Endometrial microvascular endothelial cells (primary cell): Measurements from ENCODE around the gene CHST4. TPM values are rescaled to one million over a fixed set of nuclear protein-coding genes. Genes with fewer than 3 reads are reported as not detected.
"Not testable (repeated sequence)": the region's sequence is repeated elsewhere in the genome, so short reads cannot be mapped to it uniquely, and the experiment has no call there.

ENCODE experiments used
- in situ Hi-C: cut with HindIII; loops from 2 replicates; pipeline ENCODE4 v1.10.0; 2017; ENCODE audit warnings: low sequenced_read_pairs, low pct_unique_long_range_greater_than_20kb; ENCODE audit errors: inconsistent ontology term
- total RNA-seq: library from RNA; depleted of rRNA; stranded (reverse); fragments of >200 nt; gene quantifications from one replicate; pipeline ENCODE4 v1.2.3, GENCODE V29; 2015; ENCODE audit errors: inconsistent ontology term

CHST4 gene
- total RNA-seq, 1 donor from 2014 or later = not detected

DNA sequence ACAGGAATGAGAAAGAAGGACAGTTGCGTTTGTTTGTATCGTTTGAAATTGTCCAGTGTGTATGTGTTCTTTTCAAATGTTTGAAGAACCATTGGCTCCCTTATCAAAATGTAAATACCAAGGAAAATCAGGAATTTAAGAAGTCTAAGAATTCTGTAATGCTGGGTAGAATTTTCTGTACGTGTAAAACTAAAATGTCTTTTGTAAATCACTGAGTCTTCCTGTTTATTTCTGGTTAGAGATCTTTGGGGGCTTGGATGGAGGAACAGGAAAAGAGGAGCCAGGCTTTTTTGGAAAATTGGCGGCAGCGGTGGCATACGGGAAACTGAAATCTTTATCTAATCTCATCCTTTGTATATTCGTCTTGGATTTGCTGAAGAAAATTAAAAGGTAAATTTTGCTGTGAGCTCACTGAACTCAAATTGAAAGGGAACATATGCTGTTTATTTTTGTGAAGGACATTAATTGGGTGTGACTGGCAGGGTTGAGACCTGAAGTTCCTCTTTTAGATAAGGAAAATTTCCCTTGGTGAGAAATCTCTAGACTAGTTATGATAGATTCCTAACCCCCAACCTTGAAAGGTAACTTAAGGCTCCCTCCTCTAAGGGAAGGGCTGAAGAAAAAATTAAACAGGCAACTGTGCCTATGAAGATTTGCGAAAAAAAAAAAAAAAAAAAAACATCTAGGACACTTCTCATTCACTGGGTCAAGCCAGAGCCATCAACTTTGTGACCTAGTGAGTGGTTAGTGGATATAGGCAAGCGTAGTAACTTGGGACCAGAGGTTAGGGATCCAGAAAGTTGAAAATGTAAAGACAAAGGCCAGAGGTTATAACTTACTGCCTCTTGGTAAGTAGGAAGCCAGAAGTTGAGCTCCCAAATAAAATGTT is 39.8 kb downstream of the CHST4 start:
- in situ Hi-C loops = no loop called here

DNA sequence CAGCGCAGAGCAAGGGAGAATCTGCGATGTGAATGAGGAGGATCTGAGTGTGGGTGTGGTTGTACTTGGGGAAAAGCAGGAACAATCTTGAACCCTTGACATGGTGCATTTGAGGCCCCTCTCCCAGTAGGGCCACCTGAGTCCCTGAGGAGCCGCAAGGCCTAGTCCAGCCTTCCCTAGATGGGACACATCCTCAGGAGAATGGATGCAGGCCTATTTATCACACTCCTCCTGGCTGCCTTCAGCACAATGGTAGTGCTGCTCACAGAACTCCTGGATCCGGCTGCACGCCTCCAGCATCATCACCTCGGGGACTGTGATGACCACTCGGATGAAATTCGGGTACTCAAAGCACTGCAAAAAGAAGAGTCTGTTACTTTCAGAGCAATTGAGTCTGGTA is 41.7 kb downstream of the CHST4 start:
- in situ Hi-C loops = no loop called here

DNA sequence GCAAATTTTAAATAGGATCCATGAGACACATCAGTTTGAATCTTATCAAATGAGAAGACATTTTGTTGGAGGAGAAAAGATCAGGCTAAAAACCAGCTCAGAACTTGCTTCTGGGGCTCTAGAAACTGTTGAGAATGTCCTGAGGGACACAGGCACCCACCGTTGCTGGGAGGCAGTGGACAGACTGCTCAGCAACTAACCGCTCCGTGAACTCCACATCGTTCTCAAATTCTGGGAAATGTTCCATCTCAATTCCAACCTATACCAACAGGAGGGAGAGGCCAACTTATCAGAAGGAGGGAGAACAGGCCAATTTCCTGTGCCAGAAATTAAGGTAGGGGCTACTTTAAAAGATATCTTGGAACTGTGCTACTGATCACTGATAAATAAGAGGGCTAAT is 42.3 kb downstream of the CHST4 start:
- in situ Hi-C loops = no loop called here

DNA sequence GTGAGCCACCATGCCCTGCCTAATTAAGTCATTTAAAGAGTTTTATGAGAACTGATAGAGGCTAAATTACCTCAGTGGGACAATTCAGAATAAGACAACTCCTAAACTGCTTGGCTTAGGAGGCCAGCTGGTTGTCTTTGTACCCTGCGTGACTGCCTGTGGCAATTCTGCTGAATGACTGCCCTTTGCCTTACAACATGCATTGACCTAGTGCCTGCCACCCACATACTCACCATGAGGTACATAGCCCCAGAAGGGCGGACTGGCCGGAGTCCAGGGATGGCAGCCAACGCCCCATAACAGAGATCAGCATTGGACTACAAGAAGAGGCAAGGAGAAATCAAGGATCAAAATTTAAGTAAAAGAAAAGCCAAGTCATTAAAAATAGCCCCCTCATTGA is 43.4 kb downstream of the CHST4 start:
- in situ Hi-C loops = no loop called here

DNA sequence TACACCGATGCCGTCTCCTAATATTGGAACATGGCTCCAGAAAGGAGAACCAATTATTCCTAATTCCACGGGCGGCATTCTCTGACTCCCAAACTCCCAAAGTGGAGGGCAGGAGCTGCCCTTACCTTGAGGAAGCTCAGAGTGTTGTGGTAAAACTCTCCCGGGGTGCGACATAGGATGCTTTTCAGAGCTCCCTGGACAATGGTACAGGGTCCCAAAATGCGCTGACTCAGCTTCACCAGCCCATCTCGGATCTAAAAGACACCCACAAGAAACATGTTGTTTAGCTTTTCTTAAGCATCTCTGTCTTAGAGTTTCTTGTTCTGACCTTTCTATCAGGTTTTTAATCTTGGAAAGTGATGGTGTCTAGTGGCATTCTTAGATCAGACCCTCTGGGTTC is 43.9 kb downstream of the CHST4 start:
- in situ Hi-C loops = no loop called here

DNA sequence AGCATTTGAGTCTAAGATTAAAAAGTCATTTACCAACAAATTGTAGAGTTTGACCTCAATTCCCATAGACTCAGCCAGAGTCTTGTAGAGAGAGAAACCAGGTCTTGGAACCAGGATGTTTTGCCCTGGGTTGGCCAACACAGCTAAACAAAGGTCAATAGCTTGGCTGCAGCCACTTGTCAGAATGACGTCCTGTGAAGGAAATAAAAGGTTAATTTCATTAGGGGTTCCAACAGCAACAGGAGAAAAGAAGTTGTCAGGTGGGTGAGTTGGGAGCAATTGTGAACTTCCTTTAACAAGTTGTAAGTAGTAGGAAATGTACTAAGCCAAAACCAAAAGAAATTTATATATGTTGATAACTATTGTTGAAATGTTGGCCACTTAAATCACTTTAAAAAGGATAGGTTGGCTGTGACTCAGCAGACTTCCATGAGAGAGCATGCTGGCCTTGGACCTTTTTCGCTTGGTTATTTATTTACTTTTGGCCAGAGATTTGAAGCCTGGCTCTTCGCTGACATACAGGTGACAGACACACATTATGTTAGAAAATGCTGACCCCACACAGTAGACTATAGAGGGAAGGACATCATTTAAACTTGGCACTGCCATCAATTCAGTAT is 46.4 kb downstream of the CHST4 start:
- in situ Hi-C loops = no loop called here

DNA sequence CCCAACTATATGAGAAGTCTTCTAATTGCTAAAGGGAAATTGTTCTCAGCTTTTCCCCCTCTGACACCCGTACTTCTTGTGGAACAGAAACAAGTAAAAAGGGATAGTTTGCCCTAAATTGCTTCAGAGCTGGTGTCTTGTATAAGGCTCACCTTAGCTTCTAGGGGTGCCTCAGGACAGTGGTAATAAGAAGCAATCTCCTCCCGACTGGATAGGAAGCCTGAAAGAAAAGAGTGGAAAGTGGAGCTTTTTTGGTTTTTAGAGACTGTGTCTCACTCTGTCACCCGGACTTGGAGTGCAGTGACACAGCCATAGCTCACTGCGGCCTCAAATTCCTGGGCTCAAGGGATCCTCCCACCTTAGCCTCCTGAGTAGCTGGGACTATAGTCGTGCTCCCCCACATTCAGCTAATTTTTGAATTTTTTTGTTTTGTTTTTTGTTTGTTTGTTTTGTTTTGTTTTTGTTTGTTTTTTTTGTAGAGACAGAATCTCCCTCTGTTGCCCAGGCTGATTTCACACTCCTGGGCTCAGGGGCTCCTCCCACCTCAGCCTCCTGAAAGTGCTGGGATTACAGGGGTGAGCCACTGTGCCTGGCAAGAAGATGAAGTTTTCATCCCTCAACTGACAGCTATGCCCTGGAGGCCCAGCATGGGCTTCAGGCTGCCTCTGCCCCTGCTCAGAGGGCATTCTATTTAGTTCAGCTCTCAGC is 47.3 kb downstream of the CHST4 start:
- in situ Hi-C loops = no loop called here

DNA sequence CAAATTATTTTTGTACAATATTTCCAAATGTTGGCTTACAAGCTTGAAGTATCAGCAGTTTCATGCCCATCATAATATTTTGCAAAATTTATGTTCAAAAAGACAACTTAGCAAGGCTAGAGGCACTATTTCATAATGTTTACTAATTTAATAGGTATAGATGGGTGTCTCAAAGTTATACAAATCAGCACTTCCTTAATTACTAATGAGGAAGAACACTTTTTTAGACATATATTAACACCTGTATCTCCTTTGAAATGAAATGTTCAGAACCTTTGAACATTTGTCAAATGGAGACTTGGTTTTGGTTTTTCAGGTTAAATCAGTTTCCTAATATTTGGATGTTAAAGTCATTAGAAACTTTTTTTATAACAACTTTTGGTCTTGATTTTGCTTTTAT is 48.5 kb downstream of the CHST4 start:
- in situ Hi-C loops = no loop called here

DNA sequence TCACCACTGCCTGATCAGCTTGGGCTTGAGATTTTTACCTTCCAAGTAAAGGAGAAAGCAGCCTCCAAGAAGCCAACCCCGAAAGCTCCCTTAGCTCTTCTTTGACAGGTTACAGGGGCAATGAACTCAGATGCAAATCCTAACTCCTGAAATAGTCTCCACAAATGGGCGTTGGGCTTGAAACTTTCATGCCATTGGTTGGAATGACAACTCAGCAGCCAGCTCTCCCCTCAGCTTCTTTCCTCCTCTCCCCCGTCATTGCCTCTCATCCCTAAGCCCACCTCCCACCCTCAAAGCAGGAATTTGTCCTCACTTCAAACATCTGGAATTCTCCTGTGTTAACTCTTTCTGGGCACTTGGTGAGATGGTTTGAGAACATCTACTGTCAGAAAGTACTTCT is 50.7 kb downstream of the CHST4 start, which contains the start of gene TAT:
TAT (minus strand) TSS at position 122 of the 400 bp plus-strand sequence. CDS start 677 bp downstream, outside the sequence.
- in situ Hi-C loops = no loop called here

DNA sequence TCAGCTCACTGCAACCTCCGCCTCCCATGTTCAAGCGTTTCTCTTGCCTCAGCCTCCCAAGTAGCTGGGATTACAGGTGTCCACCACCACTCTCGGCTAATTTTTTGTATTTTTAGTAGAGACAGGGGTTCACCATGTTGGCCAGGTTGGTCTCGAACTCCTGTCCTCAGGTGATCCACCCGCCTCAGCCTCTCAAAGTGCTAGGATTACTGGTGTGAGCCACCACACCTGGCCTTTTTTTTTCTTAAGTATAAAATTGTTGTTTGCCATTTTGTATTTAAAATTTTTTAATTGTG is 56.3 kb downstream of the CHST4 start:
- in situ Hi-C loops = not testable (repeated sequence)

DNA sequence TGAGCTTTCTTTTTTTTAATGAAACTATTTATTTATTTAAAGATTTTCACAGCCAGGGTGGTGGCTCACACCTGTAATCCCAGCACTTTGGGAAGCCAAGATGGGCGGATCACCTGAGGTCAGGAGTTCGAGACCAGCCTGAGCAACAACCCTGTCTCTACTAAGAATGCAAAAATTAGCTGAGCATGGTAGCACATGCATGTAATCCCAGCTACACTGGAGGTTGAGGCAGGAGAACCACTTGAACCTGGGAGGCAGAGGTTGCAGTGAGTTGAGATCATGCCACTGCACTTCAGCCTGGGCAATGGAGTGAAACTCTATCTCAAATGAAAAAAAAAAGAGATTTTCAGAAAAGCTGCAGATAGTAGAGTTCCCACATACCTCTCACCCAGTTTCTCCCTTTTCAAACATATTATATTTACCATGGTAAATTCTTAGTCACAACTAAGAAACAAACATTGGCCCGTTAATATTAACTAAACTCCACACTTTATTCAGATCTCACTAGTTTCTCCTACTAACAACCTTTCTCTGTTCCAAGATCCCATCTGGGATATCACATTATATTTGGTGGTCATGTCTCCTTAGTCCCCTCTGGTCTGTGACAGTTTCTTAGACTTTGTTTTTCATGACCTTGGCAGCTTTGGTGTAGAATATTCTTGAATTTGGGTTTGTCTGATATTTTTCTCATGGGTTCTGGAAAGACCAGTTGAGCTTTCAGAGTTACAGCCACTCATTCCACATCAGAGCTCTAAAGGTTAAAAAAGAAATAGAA is 58.5 kb downstream of the CHST4 start:
- in situ Hi-C loops = no loop called here

DNA sequence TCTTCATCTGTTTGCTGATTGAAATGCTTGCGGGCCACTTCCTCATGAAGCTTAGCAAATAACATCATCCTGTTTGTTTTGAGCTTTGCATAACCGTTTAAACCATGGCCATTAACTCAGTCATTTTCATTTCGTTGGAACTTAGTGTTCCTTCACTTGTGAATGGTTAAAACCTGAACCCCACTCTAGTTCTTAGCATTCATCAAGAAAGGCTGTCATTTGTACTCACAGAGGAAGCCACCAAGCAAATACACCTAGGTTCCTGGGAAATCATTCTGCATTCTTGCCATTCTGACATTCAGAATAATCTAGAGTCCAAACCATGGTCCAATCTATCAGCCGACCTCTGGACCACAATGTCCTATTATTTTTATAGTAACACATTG is 59.1 kb downstream of the CHST4 start:
- in situ Hi-C loops = no loop called here

Other genes with a start within 250 kb of the CHST4 start
- gene CMTR2, start 237.0 kb upstream of the CHST4 start, total RNA-seq = 31.6 TPM
- not detected for gene CALB2, start 167.7 kb upstream of the CHST4 start, total RNA-seq
- not detected for gene TLE7, start 84.4 kb upstream of the CHST4 start, total RNA-seq
- gene ZNF23, start 64.2 kb upstream of the CHST4 start, total RNA-seq = 17.1 TPM
- gene ZNF19, start 37.1 kb upstream of the CHST4 start, total RNA-seq = 0.37 TPM
- gene TAT, start 50.7 kb downstream of the CHST4 start, total RNA-seq = not detected
- gene MARVELD3, start 99.8 kb downstream of the CHST4 start, total RNA-seq = 0.19 TPM
- 6.8 TPM for gene PHLPP2, start 198.3 kb downstream of the CHST4 start, total RNA-seq